HG02981 (cell line): ENCODE data around the gene NDUFC1.
"Not testable (repeated sequence)": the region's sequence is repeated elsewhere in the genome, so short reads cannot be mapped to it uniquely, and the experiment has no call there.

Experiments used
- ATAC-seq: cut with Tn5 transposase; IDR thresholded peaks from one replicate; pipeline ENCODE4 v1.9.1; 2021; ENCODE audit warnings: mild to moderate bottlenecking, moderate library complexity; ENCODE audit not compliant: unreplicated experiment

Gene NDUFC1

DNA sequence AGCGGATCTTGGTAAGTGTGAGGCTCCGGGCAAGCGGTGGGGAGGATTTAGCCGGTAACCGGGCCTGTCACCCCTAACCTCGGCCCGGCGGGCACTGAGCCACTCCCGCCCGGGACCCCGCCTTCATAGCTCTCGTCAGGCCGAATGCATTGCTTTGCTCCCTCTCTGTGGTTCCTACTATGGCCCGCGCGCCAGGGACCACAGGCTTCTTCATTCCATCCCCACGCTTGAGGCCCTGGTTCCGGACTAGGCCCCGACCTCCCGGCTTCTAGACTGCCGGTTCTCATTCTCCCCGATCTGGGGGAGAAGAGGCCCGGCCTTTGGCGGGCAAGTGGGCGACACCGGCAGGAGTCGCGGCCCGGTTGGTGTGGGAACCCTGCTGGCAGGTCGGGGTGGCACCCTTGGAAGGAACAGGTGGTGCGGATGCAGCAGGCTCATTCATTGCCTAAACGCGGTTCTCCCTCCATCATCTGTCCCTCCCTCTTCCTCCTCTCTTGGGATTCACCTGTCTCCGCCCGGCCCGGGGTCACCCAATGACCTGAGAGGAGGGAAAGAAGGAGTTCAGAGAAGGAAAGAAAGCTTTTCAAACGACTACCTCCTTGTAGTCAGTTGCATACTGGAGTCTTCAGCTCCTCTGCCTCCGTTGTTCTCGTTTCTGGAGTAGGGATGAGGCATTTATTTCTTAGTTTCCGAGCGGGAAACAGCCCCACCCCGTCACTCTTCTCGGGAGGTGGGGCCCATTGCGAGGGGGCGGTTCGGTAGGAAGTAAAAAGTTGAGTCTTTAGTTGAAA, at the start of gene NDUFC1:
Gene NDUFC1, minus strand, starts transcription at position 657 of the 791 bp plus-strand sequence. CDS start 6,679 bp downstream, outside the sequence.
- ATAC-seq: peak; percentile 40

DNA sequence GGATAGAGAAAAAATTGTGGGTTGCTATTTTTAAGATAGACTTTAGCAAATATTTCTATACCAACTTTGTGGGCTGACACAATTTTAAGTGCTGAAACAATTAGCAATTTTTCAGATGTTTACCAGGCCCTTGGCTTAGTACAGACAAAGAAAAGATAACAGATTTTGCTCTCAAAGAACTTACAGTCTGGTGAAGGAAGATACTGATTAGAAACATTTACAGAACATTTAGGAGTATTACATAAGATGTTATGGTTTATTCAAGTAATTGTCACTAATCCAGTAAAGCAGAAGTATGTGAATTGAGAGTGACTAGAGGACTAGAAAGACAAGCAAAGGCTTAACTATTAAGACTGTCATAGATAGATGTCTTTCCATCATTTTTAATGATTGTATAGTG, 35.3 kb upstream of the NDUFC1 start:
- no peak for ATAC-seq

- no peak for ATAC-seq
Measured at GRCh38 chr4:139333046-139333445, 30.8 kb upstream of the NDUFC1 start.

DNA sequence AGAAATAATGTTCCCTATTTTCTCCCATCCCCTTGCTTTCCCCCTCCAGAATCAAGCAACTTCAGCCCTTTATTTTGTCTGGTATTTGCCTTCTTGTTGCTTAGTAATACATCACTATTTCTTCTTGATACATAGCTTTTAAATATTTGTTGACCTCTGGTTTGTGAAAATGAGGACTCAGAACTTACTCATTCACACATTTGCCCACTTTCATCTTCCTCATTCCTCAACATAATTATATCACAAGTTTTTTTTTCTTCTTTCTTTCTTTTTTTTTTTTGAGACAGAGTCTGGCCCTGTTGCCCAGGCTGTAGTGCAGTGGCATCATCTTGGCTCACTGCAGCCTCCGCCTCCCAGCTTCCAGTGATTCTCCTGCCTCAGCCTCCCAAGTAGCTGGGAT, 28.9 kb upstream of the NDUFC1 start:
- ATAC-seq: no peak

- no peak for ATAC-seq
Measured at GRCh38 chr4:139330283-139330682, 28.0 kb upstream of the NDUFC1 start.

DNA sequence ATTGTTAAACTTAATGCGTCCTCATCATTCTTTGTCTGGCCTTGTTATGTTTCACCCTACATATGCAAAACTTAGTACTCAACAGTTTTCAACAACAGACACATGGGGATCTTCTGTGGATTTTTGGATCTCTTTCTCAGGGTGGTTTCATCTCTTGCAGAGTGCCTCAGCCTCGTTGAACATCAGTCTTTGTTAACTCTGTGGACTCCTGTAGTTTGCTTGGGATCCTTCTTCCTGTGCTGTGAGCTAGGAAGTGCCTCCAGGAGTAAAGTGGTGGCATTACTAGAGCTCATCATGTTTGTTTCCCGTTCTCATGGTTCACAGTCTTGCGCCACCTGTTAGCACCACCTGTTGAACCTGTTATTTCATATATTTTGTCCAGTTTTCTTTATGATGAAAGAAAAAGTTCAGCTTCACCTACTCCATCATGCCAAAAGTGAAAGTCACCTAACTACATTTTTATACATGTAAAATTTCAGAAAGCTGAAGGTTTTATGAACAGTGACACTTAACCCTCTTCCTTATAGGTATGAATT, 27.5 kb upstream of the NDUFC1 start:
- ATAC-seq: no peak

DNA sequence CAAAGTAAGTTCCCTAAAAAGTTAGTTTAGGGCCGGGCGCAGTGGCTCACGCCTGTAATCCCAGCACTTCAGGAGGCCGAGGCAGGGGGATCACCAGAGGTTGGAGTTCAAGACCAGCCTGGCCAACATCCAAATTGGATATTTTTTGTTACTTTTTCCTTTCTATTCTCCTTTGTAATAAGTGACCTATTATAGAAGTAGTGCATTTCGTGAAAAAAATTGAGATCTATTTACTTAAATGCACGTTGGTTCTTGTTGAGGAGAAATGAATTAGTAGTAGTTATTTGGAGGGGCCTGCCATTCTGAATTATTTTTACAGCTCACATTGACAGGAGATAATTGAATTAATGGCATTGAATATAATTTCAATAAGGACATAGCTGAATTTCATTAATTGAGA, 22.3 kb upstream of the NDUFC1 start:
- no peak for ATAC-seq

DNA sequence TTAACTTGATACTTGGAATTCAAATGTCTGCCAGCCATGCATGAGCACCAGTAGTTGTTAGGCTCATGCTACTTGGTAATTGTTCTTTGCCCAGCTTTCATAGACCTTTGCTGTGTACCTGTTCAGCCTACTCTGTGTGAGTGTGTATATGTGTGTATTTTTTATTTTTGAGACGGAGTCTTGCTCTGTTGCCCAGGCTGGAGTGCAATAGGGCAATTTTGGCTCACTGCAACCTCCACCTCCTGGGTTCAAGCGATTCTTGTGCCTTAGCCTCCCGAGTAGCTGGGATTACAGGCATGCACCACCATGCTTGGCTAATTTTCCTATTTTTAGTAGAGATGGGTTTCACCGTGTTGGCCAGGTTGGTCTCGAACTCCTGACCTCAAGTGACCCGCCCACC, 20.3 kb upstream of the NDUFC1 start:
- not testable (repeated sequence) for ATAC-seq

DNA sequence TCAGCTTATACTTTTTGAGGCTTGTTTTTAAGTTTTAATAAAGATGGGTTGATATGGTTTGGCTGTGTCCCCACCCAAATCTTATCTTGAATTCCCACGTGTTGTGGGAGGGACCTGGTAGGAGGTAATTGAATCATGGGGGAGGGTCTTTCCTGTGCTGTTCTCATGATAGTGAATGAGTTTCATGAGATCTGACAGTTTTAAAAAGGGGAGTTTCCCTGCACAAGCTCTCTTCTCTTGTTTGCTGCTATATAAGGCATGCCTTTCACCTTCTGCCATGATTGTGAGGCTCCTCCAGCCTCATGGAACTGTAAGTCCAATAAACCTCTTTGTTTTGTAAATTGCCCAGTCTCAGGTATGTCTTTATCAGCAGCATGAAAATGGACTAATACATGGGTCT, 19.8 kb upstream of the NDUFC1 start:
- not testable (repeated sequence) for ATAC-seq

DNA sequence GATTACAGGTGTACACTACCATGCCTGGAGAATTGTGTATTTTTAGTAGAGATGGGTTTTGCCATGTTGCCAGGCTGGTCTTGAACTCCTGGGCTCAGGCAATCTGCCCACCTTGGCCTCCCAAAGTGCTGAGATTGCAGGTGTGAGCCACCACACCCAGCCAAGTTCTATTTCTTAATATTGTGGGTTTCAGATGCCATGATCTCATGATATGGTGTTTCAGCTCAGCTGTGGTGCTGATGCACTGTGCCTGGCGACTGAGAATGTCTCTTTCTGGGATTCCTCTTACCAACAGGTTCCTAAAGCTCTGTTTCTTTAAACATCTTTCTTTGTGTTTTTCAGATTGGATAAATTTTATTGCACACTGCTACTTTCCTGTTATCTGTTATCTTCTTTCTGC, 17.3 kb upstream of the NDUFC1 start:
- ATAC-seq: no peak

- no peak for ATAC-seq
Measured at GRCh38 chr4:139317635-139318034, 15.4 kb upstream of the NDUFC1 start.

GRCh38 chr4:139316733-139317132, 14.5 kb upstream of the NDUFC1 start:
- ATAC-seq: no peak

GRCh38 chr4:139315221-139315675, 13.0 kb upstream of the NDUFC1 start:
- ATAC-seq: peak; percentile 54

GRCh38 chr4:139314047-139314800, 11.9 kb upstream of the NDUFC1 start:
- no peak for ATAC-seq

DNA sequence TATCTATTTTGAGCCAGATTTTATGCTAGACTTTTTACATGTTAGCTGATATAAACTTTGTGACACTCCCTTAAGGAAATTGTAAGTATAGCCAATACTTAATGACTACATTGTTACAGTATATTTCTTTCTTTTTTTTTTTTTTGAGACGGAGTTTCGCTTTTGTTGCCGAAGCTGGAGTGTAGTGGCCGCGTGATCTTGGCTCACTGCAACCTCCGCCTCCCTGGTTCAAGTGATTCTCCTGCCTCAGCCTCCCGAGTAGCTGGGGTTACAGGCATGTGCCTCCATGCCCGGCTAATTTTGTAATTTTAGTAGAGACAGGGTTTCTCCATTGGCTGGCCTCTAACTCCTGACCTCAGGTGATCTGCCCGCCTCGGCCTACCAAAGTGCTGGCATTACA, 11.1 kb upstream of the NDUFC1 start:
- ATAC-seq: not testable (repeated sequence)

- ATAC-seq: no peak
Measured at GRCh38 chr4:139312552-139313332, 10.5 kb upstream of the NDUFC1 start.

DNA sequence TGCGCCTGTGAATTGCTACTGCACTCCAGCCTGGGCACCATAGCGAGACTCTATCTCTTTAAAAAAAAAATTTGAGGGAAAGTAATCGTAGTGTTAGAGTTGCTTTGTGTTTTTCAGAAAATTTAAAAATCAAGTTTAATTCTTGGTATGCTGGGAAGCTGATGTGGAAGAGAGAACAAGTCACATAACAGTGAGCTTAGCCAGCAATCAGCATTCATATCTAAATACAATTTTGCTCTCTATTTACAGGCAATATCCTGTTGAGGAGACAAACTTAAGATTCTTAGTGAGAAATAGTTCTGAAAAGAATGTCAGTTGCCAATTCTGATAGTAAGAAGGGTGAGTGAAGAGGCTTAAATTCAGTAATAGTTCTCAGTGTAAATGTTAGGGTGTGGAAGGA, 9.6 kb upstream of the NDUFC1 start:
- no peak for ATAC-seq

DNA sequence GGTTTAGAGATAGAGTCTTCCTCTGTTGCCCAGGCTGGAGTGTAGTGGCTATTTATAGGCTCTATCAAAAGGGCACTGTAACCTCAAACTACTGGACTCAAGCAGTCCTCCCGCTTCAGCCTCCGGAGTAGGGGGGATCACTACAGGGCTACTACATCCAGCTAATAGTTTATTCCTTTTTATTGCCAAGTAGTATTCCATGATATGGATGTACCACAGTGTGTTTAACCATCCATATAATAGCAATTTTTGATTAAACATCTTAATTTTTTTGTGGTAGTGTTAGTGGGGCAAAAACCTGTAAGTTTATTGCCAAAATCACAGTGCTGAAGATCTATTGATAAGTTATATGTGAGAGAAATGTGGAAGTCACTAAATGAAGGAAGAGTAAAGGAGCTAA, 2.6 kb upstream of the NDUFC1 start:
- ATAC-seq: no peak

DNA sequence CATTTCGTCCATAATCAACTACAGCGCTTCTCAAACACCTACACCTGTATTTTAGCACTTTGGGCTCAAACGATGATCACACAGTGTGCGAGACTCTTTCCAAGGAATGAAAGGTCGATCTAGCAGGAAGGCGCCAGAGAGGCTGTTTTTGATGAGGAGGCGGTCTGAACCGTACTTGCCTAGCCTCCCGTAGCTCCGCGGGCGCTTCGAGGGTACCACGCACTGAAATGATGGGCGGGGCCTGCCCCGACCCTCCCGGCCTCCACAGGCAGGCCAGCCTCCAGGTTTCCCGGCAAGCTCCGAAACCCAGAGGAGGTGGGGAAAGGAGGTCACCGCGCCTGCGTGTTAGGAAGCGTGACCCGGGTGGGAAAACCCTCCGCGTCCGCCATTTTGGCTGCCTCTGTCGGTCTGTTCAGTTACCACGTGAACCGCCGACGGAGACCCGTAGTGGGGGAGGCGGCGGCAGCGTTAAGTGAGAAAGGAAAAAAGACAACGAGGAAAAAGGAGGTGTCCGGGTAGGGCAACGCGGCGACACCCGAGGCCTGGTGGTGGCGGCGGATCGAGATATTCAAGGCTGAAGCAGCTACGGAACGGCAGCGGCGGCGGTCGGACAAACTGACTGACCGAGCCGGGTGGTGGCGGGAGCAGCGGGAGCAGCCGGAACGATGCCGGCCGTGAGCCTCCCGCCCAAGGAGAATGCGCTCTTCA, 1.0 kb downstream of the NDUFC1 start, which contains the start of gene NAA15:
Gene NAA15, plus strand, starts transcription at position 393 of the 708 bp plus-strand sequence. Its CDS starts 273 bp downstream, at position 666.
- ATAC-seq: peak; percentile 76

GRCh38 chr4:139300431-139301112, 1.7 kb downstream of the NDUFC1 start:
- ATAC-seq: peak; percentile 8
